Prostate gland (tissue), 2 donors: ENCODE data around the gene PPM1L. TPM values are rescaled to one million over a fixed set of nuclear protein-coding genes. Genes with fewer than 3 reads are reported as not detected.

Source experiments
- DNase-seq: peaks from one replicate; pipeline ENCODE4 v3.0.0-alpha.2; 2019; ENCODE audit warnings: low spot score
- H3K27ac ChIP-seq, 2 donors: fragments of 200-600 bp; sonication (generic); 2 replicates each; pipeline ENCODE4 v1.5.1; 2017 to 2019
- H3K27me3 ChIP-seq: fragments of 200-600 bp; sonication (generic); replicated peaks from 2 replicates; pipeline ENCODE4 v1.5.1; 2019; ENCODE audit not compliant: insufficient read depth
- H3K36me3 ChIP-seq, 2 donors: fragments of 200-600 bp; sonication (generic); 1 replicate in 1 of 2; 2 replicates in 1 of 2; pipeline versions ENCODE4 v1.5.1 to v1.8.1; 2017 to 2019
- H3K4me1 ChIP-seq: fragments of 200-600 bp; sonication (generic); replicated peaks from 2 replicates; pipeline ENCODE4 v1.5.1; 2019
- H3K4me3 ChIP-seq, 2 donors: fragments of 200-600 bp; sonication (generic); 2 replicates each; pipeline ENCODE4 v1.5.1; 2017 to 2019
- H3K9me3 ChIP-seq: fragments of 200-600 bp; sonication (generic); 2 replicates; pipeline ENCODE4 v1.5.1; 2017
- POLR2A ChIP-seq: fragments of 450-650 bp; IDR thresholded peaks from one replicate; pipeline ENCODE4 v1.6.1; 2016; ENCODE audit warnings: antibody characterized with exemption, mild to moderate bottlenecking
- POLR2AphosphoS5 ChIP-seq: sonication (generic); formaldehyde crosslinking; IDR thresholded peaks from one replicate; pipeline ENCODE4 v1.6.1; 2017; ENCODE audit warnings: antibody characterized with exemption
- WGBS: methylation state at CpG from one replicate; pipeline ENCODE4 v1.1.5; 2018; 5-methylcytosine and 5-hydroxymethylcytosine counted together
- intact Hi-C: fragments of 100-400 bp; cut with DNase I; formaldehyde crosslinking; loops from one replicate; pipeline ENCODE4 v1.14.2; 2022
- total RNA-seq, 2 donors: library from RNA; depleted of rRNA; stranded (reverse); fragments of >200 nt; gene quantifications; one replicate each; pipeline ENCODE4 v1.1.0, GENCODE V29; 2016
- TF ChIP-seq, protein P1 (sequence below), 4 experiments: fragments of 200-600 bp in 2 of 4; fragments of 450-650 bp in 2 of 4; sonication (generic) in 2 of 4; IDR thresholded peaks; 1 replicate in 3 of 4; 2 replicates in 1 of 4; pipeline ENCODE4 v1.5.1; 2016 to 2019; ENCODE audit warnings: antibody characterized with exemption in 4 of 4, mild to moderate bottlenecking in 2 of 4, moderate library complexity in 2 of 4

The PPM1L gene
- total RNA-seq, 2 donors from 2014 or later: 23.6 to 27.0 TPM

DNA sequence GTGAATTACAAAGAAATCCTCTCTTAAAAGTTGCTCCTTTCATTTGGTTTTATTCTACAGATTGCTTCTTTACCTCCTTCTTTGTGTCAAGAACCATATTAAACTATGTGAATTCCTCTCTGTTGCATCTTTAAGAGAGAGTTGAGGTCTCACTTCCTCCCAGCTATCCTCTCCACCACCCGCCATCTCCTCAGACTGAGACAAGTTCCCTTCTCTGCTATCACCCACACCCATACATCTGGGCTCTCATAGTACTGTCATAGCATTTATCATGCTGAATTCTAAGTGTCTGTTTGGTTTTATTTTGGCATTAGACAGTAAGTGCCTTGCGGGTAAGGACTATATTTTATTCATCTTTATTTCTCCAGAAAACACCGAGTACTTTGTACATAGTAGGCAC, 294.9 kb downstream of the PPM1L start:
- no peaks in the 10 kb centered on the region for H3K9me3 ChIP-seq
- H3K4me3 ChIP-seq: no peak overlapping the region
- H3K27me3 ChIP-seq: no peaks in the 10 kb centered on the region
- TF ChIP-seq, protein P1, sequence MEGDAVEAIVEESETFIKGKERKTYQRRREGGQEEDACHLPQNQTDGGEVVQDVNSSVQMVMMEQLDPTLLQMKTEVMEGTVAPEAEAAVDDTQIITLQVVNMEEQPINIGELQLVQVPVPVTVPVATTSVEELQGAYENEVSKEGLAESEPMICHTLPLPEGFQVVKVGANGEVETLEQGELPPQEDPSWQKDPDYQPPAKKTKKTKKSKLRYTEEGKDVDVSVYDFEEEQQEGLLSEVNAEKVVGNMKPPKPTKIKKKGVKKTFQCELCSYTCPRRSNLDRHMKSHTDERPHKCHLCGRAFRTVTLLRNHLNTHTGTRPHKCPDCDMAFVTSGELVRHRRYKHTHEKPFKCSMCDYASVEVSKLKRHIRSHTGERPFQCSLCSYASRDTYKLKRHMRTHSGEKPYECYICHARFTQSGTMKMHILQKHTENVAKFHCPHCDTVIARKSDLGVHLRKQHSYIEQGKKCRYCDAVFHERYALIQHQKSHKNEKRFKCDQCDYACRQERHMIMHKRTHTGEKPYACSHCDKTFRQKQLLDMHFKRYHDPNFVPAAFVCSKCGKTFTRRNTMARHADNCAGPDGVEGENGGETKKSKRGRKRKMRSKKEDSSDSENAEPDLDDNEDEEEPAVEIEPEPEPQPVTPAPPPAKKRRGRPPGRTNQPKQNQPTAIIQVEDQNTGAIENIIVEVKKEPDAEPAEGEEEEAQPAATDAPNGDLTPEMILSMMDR (IDR thresholded peaks at IDR 0.05): no peak
- TF ChIP-seq POLR2AphosphoS5: no peak
- no peak for TF ChIP-seq POLR2A
- WGBS: 91% methylated on average over 3 of the region's 3 CpGs
- no peak overlapping the region for H3K27ac ChIP-seq
- H3K36me3 ChIP-seq: no peaks in the 10 kb centered on the region
- no peak for DNase-seq
- H3K4me1 ChIP-seq: no peaks in the 10 kb centered on the region
- intact Hi-C loops: no loop called here

DNA sequence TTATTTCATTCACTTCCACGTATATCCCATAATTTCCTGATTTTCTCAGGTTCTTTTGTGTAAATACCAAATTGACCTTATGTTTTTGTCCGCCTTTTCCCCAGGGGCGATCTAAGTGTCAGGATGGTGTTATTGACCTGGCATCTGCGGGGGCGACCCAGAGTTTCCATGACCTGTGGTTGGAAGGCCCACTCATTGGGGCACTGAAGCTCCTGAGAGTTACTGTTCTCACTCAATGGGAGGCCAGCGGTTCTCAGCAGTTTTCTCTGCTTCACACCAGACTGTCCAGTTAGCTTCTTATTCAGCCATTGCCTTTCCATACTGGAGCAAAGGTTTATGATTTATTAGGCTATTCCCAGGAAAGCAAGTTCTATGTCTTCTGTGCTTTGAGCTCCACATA, 295.8 kb downstream of the PPM1L start:
- intact Hi-C loops: no loop called here
- Histone ChIP-seq H3K27me3 (no peaks in the 10 kb centered on the region), H3K9me3 (no peaks in the 10 kb centered on the region), H3K27ac (no peak overlapping the region), H3K4me3 (no peak overlapping the region), H3K36me3 (no peaks in the 10 kb centered on the region), H3K4me1 (no peaks in the 10 kb centered on the region)
- WGBS: 80% methylated on average over 6 of the region's 6 CpGs
- no peak for TF ChIP-seq POLR2AphosphoS5
- TF ChIP-seq, protein P1 (IDR thresholded peaks at IDR 0.05): no peak
- no peak for TF ChIP-seq POLR2A
- DNase-seq: no peak

DNA sequence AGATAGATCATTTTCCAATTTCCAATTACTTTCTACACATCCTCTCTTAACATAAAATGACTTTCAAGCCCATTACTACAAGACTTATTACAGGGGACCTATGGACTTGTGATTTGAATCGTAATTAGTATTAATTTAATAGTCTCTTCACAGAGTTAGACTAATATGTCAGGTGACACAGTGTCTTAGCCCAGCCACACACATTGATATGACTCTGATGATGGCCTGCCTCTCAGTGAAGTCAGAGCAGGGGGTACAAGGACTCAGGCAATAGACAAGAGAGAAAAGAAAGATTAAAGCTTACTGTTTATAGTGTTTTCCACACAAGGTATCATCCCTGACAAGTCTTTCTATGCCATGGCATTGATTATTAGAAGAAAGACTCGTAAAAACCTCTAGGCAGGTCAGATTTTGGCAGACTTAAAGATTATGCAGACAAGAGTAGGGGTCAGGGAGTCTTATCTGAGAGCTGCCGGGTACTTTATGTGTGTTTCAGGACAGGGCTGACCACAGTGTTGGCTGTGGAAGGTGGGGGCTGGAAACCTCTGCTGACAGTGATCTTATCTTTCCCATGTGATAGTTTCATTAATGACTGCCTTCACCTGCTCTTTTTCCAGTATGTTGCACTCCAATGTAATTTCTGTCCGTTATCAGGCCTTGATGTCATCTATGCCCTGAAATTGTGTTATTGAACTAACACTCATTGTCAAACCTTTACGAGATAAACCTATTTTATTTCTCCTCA, 299.0 kb downstream of the PPM1L start:
- Histone ChIP-seq H3K4me3 (no peak overlapping the region), H3K9me3 (no peaks in the 10 kb centered on the region), H3K27me3 (no peaks in the 10 kb centered on the region), H3K4me1 (no peaks in the 10 kb centered on the region), H3K36me3 (no peaks in the 10 kb centered on the region), H3K27ac (no peak overlapping the region)
- intact Hi-C loops: no loop called here
- no peak for DNase-seq
- TF ChIP-seq, protein P1 (IDR thresholded peaks at IDR 0.05): no peak
- no peak for TF ChIP-seq POLR2AphosphoS5
- no peak for TF ChIP-seq POLR2A
- WGBS: 75% methylated on average over 5 of the region's 5 CpGs

DNA sequence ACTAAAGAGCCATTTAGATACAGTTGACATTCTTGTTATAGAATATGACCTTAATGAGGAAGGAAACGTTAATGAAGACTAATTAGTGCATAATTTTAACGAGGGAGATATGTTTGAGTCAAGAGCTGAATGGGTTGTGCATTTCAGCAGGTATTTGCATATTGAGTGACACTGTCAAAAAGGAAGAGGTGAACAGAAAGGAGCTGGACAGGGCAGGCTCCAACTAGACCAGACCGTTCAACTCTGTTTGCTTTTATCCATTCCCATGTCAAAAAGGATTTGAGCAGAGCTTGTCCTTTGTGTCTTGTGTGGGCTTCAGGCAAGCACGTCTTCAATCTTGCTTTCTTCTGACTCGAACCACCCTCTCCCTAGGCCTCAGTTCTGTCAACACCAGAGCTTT, 308.4 kb downstream of the PPM1L start:
- no peak for TF ChIP-seq POLR2AphosphoS5
- TF ChIP-seq, protein P1 (IDR thresholded peaks at IDR 0.05): no peak
- TF ChIP-seq POLR2A: no peak
- intact Hi-C loops: no loop called here
- no peaks in the 10 kb centered on the region for H3K4me1 ChIP-seq
- no peak for DNase-seq
- H3K27me3 ChIP-seq: no peaks in the 10 kb centered on the region
- no peak overlapping the region for H3K4me3 ChIP-seq
- H3K36me3 ChIP-seq: no peaks in the 10 kb centered on the region
- no peak overlapping the region for H3K27ac ChIP-seq
- no peaks in the 10 kb centered on the region for H3K9me3 ChIP-seq
- WGBS: 60% methylated on average over 5 of the region's 5 CpGs

DNA sequence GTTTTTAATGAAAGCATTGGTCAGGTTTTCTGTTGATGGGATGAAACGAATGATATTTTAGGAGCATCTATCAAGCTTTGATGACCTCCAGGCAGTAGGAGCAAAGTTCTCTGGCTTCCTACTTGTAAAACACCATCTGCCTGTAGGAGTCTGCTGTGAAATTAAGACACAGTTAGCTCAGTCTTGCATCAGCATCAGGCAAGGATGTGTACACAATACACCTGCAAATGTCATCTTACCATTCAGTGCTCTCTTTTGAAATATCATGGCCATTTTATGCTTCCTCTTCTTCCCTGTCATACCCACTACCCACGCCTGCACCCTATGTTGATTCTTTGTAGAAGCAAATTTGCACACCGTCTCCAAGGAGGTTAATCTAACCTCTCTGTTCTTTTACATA, 310.9 kb downstream of the PPM1L start:
- H3K27me3 ChIP-seq: no peaks in the 10 kb centered on the region

More for the DNA sequence above, 310.9 kb downstream of the PPM1L start:
- no peak overlapping the region for H3K27ac ChIP-seq
- no peak for TF ChIP-seq POLR2AphosphoS5
- TF ChIP-seq POLR2A: no peak
- TF ChIP-seq, protein P1 (IDR thresholded peaks at IDR 0.05): no peak
- H3K4me3 ChIP-seq: no peak overlapping the region
- DNase-seq: no peak
- H3K36me3 ChIP-seq: no peaks in the 10 kb centered on the region
- H3K4me1 ChIP-seq: no peaks in the 10 kb centered on the region
- WGBS: 86% methylated on average over 3 of the region's 3 CpGs
- H3K9me3 ChIP-seq: no peaks in the 10 kb centered on the region
- intact Hi-C loops: no loop called here
